Loucy (cell line): Measurements from ENCODE around the gene PLEKHG5.

Experiments
- CTCF ChIP-seq: fragments of 200-600 bp; sonication (generic); conservative IDR thresholded peaks from 2 replicates; pipeline ENCODE4 v1.5.1; 2014; ENCODE audit warnings: mild to moderate bottlenecking, antibody characterized with exemption, low read length
- EZH2phosphoT487 ChIP-seq: fragments of 200-600 bp; IDR thresholded peaks from 2 replicates; pipeline ENCODE4 v1.6.1; 2018; ENCODE audit warnings: antibody characterized with exemption, mild to moderate bottlenecking, moderate library complexity, borderline replicate concordance

GRCh38 chr1:6473156-6473555 is 18.3 kb downstream of the PLEKHG5 start:
- no peak for TF ChIP-seq CTCF
- no peak for TF ChIP-seq EZH2phosphoT487
